ENCODE measurements around the gene SUGCT.
"Not testable (repeated sequence)": the region's sequence is repeated elsewhere in the genome, so short reads cannot be mapped to it uniquely, and the experiment has no call there.

Gene SUGCT

GRCh38 chr7:40645197-40645596 lies 510.4 kb downstream of the SUGCT start:
- Mint-ChIP-seq H3K36me3 (ENCODE audit: low read depth) (no peaks in the 10 kb centered on the region), H3K27ac (no peak overlapping the region), H3K4me3 (no peak overlapping the region), H3K9me3 (no peaks in the 10 kb centered on the region), H3K27me3 (ENCODE audit: low read depth) (peaks cover 4% of the 10 kb centered on the region), H3K4me1 (peaks cover 33% of the 10 kb centered on the region)
- no peak for TF ChIP-seq CTCF (IDR thresholded peaks at IDR 0.05; ENCODE audit: unreplicated experiment in 3 of 3)

DNA sequence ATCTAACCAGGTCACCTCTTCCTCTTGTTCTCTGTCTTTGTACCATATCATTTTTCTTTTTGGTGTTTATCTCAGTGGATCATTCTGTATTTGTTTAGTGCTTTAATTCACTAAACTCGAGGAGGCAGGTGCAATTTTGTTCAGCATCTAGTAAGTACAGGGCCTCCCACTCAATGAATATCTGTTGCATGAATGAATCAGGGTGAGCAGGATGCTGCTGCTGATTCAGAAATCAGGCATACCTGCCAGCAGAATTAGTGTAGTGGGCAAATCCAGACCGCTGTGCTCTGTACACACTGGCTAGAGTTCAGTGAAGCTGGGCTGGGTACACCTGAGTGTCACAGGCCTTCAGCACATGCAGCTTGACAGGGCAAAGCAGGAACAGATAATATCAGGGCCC lies 511.9 kb downstream of the SUGCT start:
- TF ChIP-seq CTCF (IDR thresholded peaks at IDR 0.05; ENCODE audit: unreplicated experiment in 3 of 3): no peak
- H3K4me1 Mint-ChIP-seq: peaks cover 20% of the 10 kb centered on the region
- no peak overlapping the region for H3K4me3 Mint-ChIP-seq
- H3K27me3 Mint-ChIP-seq (ENCODE audit: low read depth): peaks cover 4% of the 10 kb centered on the region
- H3K9me3 Mint-ChIP-seq: peaks cover 3% of the 10 kb centered on the region
- no peak overlapping the region for H3K27ac Mint-ChIP-seq
- H3K36me3 Mint-ChIP-seq (ENCODE audit: low read depth): no peaks in the 10 kb centered on the region

GRCh38 chr7:40647719-40648118 lies 512.9 kb downstream of the SUGCT start:
- Mint-ChIP-seq H3K4me1 (peaks cover 14% of the 10 kb centered on the region), H3K27me3 (ENCODE audit: low read depth) (peaks cover 4% of the 10 kb centered on the region), H3K36me3 (ENCODE audit: low read depth) (no peaks in the 10 kb centered on the region), H3K4me3 (no peak overlapping the region), H3K9me3 (peaks cover 3% of the 10 kb centered on the region), H3K27ac (no peak overlapping the region)
- no peak for TF ChIP-seq CTCF (IDR thresholded peaks at IDR 0.05; ENCODE audit: unreplicated experiment in 3 of 3)

GRCh38 chr7:40649247-40649646 lies 514.4 kb downstream of the SUGCT start:
- Mint-ChIP-seq H3K4me3 (no peak overlapping the region), H3K36me3 (ENCODE audit: low read depth) (no peaks in the 10 kb centered on the region), H3K27me3 (ENCODE audit: low read depth) (peaks cover 7% of the 10 kb centered on the region), H3K27ac (no peak overlapping the region), H3K9me3 (peaks cover 3% of the 10 kb centered on the region), H3K4me1 (peaks cover 7% of the 10 kb centered on the region)
- no peak for TF ChIP-seq CTCF (IDR thresholded peaks at IDR 0.05; ENCODE audit: unreplicated experiment in 3 of 3)

DNA sequence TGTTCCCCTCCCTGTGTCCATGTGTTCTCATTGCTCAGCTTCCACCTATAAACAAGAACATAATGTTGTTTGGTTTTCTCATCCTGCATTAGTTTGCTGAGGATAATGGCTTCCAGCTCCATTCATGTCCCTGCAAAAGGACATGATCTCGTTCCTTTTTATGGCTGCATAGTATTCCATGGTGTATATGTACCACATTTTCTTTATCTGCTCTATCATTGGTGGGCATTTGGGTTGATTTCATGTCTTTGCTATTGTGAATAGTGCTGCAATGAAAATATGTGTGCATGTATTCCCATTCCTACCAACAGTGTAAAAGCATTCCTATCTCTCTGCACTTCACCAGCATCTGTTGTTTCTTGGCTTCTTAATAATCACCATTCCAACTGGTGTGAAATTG lies 516.1 kb downstream of the SUGCT start:
- H3K27ac Mint-ChIP-seq; H3K27me3 Mint-ChIP-seq (ENCODE audit: low read depth); H3K4me3 Mint-ChIP-seq; H3K9me3 Mint-ChIP-seq; H3K36me3 Mint-ChIP-seq (ENCODE audit: low read depth): not testable (repeated sequence)
- H3K4me1 Mint-ChIP-seq: peaks cover 13% of the 10 kb centered on the region

- H3K36me3 Mint-ChIP-seq (ENCODE audit: low read depth): no peaks in the 10 kb centered on the region
- H3K27ac Mint-ChIP-seq: no peak overlapping the region
- H3K9me3 Mint-ChIP-seq: peaks cover 3% of the 10 kb centered on the region
- peaks cover 15% of the 10 kb centered on the region for H3K4me1 Mint-ChIP-seq
- peaks cover 3% of the 10 kb centered on the region for H3K27me3 Mint-ChIP-seq (ENCODE audit: low read depth)
- no peak for TF ChIP-seq CTCF (IDR thresholded peaks at IDR 0.05; ENCODE audit: unreplicated experiment in 3 of 3)
- no peak overlapping the region for H3K4me3 Mint-ChIP-seq
Observed at GRCh38 chr7:40654171-40654570, 519.4 kb downstream of the SUGCT start.
